GM19351 (cell line): ENCODE measurements around the gene CACNA2D2.

Experiments
- ATAC-seq: cut with Tn5 transposase; IDR thresholded peaks from one replicate; pipeline ENCODE4 v1.9.1; 2021; ENCODE audit warnings: mild to moderate bottlenecking, moderate library complexity; ENCODE audit not compliant: unreplicated experiment

CACNA2D2 gene

DNA sequence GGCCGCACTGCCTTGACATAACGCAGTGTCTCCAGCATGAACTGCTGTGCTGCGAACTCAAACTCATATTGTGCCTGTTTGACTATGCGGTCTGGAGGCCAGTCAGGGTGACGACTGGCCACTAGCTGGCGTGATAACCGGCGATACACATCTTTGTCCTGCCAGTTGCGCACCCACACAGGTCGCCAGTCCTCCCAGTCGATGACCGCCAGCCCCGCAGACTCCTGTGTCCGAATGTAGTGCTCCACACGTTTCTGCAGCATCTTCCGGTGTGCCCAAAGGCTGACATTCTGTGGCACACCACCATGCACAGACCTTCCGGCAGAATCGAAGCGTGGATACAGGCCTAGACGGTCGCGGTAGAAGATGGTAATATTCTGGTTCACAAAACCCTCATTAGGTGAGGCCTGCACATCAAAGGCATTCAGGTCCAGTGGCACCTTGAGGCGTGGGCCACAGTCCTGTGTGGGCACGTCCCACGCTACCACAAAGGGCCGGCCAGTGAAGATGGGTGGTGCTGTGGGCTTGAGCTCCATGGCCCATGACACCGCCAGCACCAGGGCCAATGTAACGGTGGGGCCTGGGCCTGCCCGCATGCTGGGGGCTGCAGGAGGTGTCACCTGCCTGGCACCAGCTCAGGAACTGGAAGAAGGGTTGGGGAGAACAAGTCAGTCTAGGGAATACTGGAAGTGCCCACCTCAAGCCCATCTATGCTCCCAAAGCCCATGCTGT, 183.4 kb downstream of the CACNA2D2 start:
- no peak for ATAC-seq

DNA sequence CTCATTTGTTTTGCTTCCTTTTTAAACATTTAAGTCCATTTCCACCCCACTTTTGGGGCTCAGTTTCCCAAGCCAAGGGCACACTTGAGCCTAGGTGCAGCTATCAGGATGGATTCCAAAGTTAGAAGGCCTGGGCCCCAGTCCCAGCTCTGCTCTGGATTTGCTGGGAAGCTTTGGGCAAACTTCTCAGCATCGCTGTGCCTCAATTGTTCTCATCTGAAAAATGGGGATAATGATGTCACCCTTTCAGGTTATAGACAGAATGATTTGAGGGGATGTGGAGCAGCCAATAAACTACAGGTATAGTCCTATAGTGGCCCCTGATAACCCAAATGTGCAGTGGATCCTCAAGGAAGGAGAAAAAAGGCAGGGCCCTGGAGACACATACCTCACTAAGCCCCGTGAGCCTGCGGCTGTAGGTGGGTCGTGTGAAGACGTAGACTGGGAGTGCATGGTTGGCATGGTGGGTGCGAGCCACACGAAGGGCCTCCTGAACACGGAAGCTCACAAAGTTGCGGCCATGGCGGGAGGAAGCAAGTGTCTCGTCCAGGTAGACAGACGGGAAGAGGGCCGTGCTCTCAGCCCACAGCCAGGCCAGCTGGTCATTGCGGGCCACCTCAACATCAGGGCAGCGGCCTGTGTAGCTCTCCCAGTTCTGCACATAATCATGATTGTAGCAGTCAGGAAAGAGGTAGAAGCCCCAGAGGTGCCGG, 184.1 kb downstream of the CACNA2D2 start:
- ATAC-seq = no peak

DNA sequence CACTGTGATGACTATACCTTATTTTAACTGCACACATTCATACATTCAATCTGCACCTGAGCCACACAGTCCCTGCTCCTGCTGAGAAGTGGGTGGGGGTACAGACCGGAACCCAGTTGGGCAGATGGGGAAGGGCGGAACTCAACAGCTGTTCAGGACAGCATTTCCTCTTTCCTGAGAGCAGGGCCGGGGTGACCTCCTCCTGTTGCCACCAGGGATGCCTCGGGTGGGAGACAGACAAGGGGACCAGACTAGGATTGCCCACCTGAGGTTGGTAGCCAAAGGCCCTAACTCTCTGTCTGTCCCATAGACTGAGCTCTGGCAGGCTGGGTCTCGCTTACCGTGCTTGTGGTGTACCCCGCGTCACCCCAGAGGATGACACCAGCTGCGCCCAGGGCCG, 184.8 kb downstream of the CACNA2D2 start:
- ATAC-seq = no peak

DNA sequence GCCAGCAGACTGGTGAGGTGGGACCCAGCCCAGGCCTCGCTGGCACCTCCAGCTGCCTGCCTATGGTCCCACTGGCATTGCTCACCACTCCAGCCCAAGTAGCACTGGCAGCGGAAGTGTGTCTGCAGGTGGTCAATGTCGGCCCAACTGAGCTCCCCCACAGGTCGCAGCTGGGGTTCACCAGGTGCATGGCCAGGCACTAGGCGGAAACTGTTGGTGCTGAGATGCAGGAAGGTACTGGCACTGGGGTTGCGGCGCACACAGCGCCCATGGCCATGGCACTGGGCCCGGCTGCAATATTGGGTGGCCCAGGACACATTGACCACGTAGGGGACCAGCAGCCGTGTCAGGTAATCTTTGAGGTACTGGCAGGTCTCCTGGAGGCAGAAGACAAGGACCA, 185.3 kb downstream of the CACNA2D2 start:
- no peak for ATAC-seq

DNA sequence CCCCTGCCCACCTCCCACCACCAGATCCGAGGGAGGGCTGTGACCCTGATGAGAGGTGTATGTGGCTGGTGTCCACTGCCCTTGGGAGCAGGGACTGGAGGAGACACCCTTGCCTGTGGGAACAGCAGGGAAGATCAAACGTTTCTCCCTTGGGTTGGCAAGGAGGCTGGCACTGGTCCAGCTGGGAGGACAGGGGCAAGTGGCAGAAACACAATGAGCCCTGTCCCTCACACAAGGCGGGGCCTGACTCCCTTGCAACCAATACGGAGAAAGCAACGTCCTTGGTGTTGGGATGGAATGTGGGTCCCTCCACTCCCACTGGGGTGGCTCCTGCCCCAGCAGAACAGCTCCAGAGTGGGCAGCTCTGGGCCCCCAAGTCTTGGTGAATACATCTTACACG, 186.1 kb downstream of the CACNA2D2 start:
- no peak for ATAC-seq

DNA sequence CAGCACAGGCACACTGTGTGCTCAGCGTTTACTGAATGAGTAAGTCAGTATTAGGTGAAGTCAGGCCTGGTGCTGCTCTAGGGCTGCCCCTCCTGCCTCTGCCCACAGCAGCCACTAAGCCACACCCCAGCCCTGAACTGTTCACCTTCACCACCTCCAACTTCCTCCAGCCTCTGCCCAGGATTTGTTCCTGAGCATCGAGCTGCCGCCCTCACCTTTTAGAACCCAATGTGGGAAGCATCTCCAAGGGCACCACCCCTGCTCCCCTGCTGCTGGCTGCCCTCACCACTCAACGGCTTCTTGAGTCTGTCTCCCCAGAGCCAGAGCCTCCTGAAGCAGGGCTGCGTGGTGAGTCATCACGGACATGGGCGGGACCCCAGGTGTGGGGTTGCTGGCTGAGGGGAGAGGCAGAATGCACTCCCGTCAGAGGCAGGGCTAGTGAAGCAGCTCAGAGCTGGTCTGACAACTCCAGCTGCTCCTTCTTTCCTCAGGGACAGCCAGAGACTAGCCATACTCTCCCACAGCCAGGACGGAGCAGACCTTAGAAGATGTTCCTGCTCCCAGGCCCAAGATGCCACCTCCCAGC, 186.7 kb downstream of the CACNA2D2 start:
- peak; percentile 46 for ATAC-seq

DNA sequence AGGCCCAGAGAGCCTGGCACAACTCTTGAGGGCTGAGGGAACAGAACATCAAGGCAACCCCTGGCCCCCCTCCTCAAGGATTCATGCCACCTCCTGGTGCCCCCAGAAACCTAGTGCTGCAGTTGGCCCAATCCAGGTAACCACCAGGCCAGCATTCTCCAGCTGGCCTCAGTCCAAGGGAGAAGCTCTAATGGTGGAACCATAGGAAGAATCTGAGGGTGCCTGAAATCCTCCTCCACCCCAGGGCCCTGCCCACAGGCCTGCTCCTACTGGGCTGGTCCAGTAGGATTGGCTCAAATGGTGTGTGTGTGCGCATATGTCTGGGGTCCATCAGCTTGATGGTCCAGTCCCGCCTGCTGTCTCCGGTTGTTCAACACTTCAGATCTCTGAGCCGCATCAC, 188.6 kb downstream of the CACNA2D2 start:
- ATAC-seq = no peak

DNA sequence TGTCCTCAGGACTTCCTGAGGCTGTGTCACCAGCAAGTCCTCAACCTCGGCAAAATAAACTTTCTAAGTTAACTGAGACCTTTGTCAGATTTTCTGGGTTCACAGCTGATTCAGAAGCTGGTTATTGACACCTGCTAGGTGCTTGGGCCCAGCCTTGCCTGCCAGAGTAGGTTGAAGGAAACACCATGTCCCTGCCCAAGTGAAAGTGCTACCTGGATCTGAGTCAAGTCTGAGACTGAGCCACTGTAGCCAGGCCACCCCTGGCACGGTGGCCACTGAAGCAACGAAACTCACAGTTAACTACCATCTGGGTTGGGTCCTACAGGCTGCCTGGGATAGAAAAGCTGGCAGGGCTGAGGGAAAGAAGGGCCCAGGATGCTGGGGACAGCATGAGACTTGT, 189.1 kb downstream of the CACNA2D2 start:
- no peak for ATAC-seq
